Measurements from ENCODE around the gene NCKAP5.

NCKAP5 gene

DNA sequence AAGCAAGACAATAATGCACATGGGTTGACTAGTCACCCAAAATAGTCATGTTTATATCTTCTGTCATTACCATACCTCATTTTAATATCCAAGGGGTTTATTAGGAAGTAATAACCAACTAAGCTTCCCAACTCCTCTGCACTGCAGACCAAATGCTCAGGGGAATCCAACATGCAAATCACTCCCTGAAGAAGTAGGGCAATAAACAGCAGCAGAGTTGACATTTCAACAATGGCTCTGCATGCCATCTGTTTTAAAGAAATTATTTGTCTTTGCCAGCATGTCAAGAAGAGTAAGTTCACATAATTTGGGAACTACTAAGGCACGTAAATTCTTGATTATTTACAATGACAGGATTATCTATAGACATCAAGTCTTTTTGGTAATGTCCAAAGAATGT is 813.9 kb downstream of the NCKAP5 start:
- DNase-seq (ENCODE audit: low read depth) = no peak

DNA sequence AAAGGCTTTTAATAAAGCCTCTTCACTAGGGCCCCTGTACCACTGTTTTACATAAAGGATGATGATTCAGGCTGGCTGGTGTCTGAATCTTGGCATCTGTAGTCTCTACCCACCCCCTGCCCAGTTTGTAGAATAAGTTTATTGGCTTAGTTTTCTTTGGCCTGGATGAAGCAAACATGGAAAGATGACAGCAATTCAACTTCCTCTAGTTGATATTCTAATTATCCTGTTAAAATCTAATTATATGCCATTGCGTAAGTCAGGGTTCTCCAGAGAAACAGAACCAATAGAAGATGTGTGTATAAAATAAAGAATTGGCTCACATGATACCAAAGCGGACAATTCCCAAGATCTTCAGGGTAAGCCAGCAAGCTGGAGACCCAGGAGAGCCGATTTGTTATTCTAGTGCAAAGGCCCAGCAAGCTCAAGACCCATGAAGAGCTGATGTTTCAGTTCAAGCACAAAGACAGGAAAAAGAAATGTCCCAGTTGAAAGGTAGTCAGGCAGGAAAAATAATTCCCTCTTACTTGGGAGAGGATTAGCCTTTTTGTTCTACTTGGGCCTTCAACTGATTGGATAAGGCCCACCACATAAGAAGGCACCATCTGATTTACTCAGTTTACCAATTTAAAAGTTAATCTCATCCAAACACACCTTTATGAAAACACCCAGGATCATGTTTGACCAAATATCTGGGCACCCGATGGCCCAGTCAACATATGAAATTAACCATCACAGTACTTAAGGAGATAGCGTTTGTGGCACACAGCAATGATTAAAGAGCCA is 815.6 kb downstream of the NCKAP5 start:
- no peak for DNase-seq (ENCODE audit: low read depth)

DNA sequence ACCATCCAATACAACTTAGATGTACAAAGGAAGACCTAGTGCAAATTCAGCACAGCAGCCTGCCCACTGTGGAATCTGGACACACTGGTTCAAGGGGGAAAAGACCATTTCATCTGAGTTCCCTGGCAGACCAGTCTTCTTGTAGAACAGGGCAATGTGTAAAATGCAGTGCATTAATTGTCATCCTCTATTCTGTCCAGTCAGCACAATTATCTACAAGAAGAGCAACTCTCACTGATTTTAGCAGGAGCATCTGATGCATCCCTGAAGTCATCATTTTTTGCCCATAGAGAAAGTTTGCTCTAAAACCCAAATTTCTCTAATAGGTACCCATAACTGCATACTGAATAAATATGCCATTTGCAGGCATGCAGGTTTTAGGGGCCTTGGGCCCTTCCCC is 816.4 kb downstream of the NCKAP5 start:
- no peak for DNase-seq (ENCODE audit: low read depth)

DNA sequence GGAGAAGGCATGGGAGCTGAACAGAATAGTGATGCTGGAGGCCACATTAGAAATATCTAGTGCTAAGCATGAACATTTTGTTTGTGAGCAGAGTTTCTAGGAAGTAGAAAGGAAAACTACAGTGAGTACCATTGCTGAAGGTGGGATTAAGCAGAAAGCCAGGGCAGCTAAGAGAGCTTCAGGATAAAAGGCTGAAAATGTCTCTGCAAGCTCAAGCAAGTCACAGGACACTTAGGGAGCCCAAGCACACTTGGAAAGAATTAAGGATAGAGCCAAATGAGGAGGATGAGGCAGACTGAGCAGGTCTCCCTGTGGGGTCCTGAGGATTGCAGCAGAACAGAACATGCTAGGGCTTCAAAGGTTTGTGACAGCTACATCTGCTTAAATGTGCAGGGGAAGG is 817.7 kb downstream of the NCKAP5 start:
- DNase-seq (ENCODE audit: low read depth) = no peak

DNA sequence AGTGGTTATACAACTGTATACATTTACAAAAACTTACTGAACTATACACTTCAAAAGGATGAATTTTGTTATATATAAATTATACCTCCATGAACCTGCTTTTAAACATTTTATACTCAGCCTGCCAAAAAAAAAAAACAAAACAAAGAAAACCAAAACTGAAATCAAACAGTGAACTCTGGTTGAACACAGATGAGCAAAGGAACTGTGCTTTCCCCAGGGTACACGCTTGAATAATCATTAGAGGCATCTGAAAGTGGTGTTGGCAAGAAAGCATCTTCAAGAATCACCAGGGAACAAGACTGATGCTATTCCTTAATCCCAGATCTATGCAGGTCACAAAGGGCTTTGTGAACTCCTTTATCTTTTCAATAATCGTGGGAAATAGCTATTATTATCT is 821.2 kb downstream of the NCKAP5 start:
- DNase-seq (ENCODE audit: low read depth) = no peak

DNA sequence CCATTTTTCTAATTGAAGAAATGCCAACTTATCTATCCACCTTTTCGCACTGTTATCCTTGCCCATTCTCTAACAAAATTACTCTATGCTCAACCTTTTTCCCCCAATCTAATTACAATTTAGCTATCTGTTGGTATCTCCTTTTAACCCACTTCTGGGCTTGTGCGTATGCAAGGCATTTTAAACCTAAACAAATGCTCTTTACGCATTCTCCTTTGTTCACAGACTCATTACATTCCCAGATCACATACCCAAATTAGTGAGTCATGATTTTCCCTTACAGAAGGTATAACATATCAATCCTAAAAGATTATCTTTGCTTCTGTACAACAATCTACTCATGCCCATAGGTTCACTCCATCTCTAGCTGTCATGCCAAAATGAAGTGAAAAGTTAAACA is 826.5 kb downstream of the NCKAP5 start:
- DNase-seq (ENCODE audit: low read depth) = no peak

DNA sequence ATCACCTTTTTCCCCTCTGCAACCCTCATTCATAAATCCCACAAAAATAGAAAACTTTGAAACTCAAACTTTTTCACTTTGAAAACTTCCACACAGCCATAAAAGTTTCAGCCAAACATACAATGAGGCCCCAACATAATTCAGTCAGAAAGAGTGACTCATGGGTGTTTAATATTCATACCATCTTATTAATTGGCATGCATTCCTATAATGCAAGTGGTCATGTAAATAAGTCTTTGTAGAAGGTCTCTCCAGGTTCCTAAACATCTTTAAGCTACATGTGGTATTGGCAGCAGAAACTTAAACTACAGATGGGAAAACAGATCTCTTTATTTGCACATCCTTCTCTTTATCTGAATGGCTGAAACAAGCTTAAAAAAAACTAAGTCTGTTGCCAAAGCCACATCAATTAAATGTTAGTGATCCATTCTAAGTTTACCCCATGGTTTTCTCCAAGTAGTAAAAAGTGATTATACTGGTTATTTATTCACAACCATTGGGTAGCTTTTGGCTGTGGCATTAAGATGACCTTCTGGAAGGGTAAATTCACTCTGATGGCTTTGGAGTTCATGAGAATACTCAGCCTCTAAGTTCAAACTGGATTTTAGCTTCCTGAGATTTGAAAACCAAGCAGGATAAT is 828.1 kb downstream of the NCKAP5 start:
- DNase-seq (ENCODE audit: low read depth) = no peak

DNA sequence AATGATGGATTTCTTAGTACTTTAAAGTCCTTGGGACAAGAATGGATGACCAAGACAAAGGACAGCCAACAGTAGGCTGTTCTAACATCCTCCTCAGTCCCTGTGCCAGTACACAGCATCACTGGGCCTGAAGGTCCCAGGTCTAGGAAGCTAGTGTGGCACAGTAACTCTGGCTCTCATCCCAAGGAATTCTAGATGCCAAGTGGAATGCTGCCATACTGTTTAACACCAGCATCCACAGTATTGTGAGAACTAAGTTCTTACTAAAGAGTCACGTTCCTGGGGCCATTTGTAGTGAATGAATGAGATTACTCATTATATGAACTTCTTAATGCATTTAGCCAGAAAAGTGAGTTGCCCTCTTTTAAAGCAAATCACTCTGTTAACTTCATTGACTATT is 830.0 kb downstream of the NCKAP5 start:
- no peak for DNase-seq (ENCODE audit: low read depth)

DNA sequence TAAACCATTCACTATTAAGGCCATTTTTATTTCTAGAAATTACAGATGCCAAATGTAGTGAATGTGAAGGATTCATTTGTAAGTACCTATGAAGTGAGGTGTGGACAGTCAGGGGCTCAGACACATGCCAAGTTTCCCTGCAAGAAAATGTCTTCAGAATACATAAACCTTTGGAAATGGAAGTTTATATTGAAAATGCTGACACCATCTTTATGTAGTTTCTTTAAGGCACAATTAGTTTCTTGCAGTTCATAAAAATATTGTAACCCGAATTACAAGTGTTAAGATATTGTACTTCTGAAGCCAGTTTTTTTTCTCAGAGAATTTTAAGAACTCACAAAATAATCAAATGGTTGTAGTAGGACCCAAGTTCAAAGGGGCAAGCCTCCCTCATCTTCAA is 832.2 kb downstream of the NCKAP5 start:
- no peak for DNase-seq (ENCODE audit: low read depth)

DNA sequence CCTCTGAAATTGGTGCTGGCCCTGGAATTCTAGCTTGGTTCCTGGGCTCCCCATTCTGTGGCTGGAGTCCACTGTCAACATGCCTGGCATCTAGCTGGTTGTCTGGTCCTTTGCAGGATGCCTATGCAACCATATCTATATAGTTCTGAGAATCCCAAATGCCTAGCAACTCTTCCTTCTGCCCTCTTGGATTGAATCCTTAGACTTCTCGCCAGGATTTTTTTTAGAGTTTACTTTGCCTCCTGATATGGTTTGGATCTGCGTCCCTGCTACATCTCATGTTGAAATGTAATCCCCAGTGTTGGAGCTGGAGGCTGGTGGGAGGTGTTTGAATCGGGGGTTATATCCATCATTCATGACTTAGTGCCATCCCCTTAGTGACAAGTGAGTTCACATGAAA is 833.3 kb downstream of the NCKAP5 start:
- DNase-seq (ENCODE audit: low read depth) = no peak

DNA sequence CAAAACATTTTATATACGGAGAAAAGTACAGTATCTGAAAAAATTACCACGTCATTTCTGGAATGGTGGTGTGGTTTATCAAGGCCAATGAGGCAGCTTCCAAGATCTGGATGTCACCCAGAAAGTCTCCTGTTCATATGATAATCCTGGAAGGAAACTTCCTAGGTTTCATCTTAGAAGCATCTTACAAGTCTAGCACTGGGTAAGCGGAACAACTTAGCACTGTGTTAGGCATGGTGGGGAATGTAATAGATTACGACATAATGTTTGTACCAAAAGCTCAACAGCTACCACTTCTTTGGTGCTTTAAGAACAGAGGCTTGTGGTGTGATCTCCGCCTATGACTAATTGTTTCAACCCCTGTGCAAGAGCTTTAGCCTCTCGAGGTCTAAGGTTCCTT is 835.2 kb downstream of the NCKAP5 start:
- no peak for DNase-seq (ENCODE audit: low read depth)

DNA sequence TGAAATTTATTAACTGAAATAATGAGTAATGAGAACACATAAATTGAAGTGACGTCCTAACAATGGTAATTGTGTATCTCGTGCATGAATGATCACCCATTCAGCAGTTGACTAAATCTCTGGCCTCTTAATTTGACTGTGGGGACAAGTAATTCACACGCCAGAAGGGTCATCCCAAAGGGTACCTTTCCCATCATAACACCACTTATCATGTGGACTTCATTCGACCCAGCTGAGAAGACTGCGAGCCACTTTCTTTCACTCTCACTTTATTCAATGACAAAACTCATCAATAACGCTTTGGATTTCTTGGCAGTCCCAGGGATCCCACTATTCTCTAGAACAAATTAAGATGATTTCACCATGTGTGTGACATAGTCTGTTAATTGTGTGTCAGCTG is 835.6 kb downstream of the NCKAP5 start:
- DNase-seq (ENCODE audit: low read depth) = no peak

DNA sequence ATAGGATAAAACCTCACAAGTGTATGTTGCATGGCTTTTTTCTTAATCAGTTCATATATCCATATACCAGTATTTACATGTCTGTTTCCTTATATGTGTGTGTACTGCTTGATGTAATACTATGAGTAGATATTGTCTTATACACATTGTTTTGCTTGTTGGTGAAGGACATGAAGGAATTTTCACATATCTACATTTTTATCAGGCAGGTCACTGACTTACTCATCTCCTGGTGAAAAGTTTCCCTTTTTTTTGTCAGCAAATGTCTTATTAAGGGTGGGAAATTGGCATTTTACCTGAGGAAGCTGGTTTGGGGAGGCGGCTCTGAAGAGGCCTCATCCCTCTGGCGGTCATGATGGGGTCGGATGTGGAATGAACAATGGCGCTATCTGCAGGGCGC is 836.8 kb downstream of the NCKAP5 start:
- DNase-seq (ENCODE audit: low read depth) = no peak

DNA sequence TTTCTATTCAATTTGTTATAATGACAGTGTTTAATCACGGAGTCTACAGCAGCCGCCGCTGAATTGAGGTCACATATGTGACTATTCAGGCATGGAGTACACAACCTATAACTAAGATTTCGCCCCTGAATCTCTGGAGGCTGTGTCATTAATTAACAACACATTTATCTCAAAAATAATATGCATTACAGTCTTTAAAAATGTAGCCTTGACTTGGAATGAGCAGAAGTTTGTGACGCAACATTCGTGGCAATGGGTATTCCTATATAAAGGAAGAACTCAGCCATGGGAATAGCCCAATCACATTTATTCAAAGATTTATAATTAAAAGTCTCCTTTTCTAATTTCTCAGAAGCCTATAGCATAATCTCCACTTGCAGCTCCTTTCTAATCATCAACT is 837.7 kb downstream of the NCKAP5 start:
- DNase-seq (ENCODE audit: low read depth) = no peak

DNA sequence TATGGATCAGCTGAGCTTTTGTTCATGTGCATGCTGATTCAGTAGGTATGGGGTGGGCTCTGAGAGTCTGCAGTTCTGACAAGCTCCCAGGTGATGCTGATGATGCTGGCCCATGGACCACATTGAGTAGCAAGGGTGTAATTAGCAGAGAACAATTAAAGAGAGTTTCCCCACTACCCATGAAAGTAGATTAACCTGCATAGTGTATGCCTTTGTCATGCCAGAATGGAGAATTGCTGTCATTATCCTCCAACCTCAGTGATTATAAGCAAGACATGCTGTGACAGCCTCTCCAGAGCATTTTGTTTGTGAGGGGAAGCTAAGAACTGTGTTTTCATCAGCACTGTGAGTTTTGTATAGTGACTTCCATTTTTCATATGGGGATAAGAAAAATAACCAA is 838.7 kb downstream of the NCKAP5 start:
- no peak for DNase-seq (ENCODE audit: low read depth)

DNA sequence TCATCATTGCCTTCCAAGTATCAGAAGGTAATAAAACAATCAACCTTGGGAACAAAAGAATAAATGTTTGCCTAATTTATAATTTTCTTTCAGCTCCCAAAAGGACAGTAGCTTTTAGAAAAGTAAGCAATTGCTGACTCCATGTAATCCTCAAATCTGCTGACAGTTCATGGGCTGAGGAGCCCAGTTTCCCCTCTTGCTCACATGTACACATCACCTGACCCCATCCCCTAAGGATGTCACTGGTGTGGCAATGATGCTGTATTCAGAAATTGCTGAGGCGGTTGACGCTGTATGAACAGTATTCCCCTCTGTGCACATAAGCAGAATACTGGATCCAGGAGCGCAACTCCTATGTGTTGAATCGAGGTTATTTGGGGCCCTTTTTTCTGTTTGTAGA is 842.1 kb downstream of the NCKAP5 start:
- no peak for DNase-seq (ENCODE audit: low read depth)

DNA sequence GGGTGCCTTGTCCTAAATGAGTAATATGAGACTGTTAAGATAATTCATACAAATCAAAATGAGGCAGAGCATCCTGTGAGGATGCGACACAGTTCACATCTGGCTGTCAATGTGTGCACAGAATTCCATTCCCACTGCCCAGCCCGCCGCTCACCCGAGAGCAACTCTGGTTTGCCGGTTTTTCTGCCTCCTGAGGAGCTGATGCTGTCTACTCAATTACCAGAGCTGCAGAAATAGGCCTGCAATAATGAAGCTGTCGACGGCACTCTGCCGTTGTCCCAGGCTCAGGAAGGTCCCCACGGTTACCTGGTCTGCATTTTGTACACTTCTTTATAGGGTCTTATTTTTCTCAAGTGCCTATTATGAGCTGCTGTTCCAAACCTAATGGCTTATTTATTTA is 842.5 kb downstream of the NCKAP5 start:
- DNase-seq (ENCODE audit: low read depth) = no peak

DNA sequence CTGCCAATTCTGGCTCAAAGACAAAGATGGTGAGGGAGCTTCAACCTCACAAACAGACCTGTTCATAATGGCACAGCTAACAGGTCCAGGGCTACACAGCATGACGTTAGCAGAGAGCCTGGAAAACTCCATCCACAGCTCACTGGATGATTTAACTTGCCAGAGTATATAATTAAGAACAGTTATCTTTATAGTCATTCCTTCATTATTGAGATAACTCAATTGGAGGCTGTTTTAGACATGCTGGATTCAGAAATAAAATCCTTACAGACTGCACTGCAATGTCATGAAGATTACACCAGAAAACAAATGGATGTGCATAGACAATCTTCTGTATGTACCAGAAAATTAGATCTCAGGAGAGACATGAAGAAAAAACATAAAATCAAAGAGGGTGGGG is 843.1 kb downstream of the NCKAP5 start:
- no peak for DNase-seq (ENCODE audit: low read depth)

DNA sequence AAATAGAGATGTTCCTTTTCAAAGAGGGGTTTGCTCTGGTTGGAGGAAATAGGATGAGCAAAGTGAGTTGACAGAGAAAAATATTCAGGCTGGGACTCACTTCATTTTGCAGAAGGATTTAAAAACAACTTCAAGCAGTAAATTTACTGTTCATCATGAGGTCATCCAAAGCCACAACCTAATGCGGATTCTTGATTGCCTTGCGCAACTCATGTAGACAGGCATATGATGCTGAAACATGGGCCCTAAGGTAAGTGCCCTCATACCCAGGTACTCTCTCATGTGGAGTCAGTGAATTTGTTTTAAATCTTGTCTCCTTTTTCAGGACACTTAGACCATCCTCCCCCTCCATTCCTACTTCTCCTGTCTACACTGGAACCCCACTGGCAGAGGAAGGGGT is 846.3 kb downstream of the NCKAP5 start:
- DNase-seq (ENCODE audit: low read depth) = no peak

DNA sequence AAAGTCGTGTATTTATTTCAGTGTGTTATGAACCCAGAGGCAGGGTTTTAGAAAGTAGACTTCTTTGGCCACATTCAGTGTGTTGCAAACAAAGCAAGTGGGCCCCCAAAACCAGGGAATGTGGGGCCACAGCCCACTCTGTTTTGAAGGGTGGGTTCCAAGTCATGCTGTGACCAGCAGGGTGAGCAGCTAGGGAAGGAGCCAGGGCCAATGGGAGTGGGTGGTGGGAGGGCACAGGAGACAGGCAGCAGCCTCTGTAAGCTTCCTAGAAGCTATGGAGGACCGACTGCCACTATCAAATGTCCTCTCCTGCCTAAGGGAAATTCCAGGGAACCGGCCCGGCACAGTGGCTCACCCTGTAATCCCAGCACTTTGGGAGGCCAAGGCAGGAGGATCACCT is 847.9 kb downstream of the NCKAP5 start:
- DNase-seq (ENCODE audit: low read depth) = no peak

DNA sequence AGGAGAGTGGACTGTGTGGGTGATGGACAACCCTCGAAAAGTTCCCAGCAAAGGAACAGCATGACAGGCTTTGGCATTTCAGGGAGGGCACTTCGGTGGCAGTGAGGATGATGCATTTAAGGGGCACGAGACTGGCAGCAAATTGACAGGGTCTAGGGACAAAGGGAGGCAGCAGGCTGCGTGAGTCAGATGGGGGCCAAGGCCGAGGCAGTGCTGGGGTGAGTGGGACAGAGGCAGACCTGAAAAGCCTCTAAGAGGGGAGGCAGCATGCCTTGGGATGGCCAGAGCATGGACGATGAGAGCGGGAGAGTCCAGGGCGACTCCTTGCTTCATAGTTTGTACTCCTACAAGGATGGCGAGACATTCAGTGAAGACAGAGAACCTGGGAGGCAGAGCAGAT is 848.8 kb downstream of the NCKAP5 start:
- no peak for DNase-seq (ENCODE audit: low read depth)

DNA sequence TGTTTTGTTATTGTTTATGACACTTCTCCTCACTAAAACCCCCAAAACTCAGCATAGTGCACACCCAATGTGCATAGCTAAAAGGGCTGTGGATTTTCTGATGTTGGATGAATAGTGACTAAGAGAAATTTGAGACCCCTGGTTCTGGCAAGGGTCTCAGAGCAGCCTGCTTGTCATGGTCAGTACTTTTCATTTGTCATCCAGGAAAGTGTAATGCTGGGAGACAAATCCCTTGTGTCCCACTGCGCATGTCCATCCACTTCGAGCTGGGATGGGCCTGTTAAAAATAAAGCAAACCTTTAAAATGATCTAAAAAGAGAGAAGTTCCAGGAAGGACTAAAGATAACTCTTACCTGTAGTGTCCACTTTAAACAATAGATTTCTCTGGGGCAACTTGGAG is 851.3 kb downstream of the NCKAP5 start:
- DNase-seq (ENCODE audit: low read depth) = no peak

DNA sequence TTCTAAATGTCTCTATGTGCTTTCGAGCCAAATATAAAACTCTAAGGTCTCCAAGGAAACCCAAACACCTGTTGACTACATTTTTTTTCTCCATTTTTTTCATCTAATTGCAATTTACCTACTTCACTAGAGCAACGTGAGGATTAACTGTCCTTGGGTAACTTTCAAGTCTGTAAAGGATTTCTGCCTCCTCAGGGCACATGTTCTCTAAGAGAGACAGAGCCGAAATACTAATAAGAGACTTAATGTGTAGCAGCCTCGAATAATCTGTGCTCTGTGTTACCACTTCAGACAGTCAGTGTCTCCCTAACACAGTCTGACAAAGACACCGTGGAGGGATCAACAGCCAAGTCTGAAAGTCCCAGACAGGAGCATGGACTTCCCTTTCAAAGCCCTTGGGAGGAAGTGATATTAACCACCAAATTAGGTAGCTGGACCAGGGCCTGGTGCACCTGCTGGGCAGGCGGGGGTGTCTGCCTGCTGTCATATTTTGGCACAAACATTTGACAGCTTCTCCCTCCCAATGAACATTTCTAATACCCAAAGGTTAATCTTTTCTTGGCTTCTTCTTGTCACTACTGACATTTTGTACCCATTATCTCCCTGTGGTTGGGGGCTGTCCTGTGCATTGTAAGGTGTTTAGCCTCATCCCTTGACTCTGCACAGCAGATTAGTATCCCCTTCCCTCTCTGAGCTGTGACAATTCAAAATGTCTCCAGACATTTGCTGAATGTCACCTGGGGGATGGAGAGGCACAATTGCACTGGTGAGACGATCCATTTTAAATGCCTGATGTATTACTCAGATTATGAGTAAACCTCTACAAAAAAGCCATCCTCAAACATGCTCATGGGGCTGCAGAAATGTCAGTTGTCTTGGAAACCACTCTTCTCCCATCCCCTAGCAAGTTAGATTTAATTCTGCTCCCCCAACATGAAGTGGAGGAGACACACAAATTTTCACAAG is 852.6 kb downstream of the NCKAP5 start:
- DNase-seq (ENCODE audit: low read depth) = no peak
